AG04450 (cell line): ENCODE data around the gene TANC1. TPM values are rescaled to one million over a fixed set of nuclear protein-coding genes. Genes with fewer than 3 reads are reported as not detected.

ENCODE experiments used
- CTCF ChIA-PET: fragments of 300-600, 350-600 bp; formaldehyde crosslinking; extraction: SDS; loops from one replicate; lab custom pipeline; 2022; ENCODE audit warnings: antibody characterized with exemption, inconsistent platforms; lab: Charles Lee
- POLR2A ChIA-PET: fragments of 350-600 bp; formaldehyde crosslinking; extraction: SDS; loops from one replicate; lab custom pipeline; 2021; ENCODE audit warnings: antibody characterized with exemption, inconsistent platforms; lab: Yijun Ruan, JAX
- DNase-seq: peaks from one replicate; pipeline ENCODE4 v3.0.0-alpha.2; 2011; ENCODE audit warnings: low read depth, low spot score
- H3K27ac ChIP-seq: one replicate; pipeline ENCODE4 v1.5.1; 2012; ENCODE audit warnings: low read depth, low read length, control low read depth
- H3K27me3 ChIP-seq: one replicate; pipeline ENCODE4 v1.6.0; 2012; ENCODE audit warnings: low read length; ENCODE audit not compliant: control insufficient read depth, insufficient read depth
- H3K4me3 ChIP-seq: 2 replicates; pipeline ENCODE4 v1.5.1; 2011; ENCODE audit warnings: mild to moderate bottlenecking, low read depth, low read length, control low read depth
- H3K9me3 ChIP-seq: 2 replicates; pipeline ENCODE4 v1.5.1; 2012; ENCODE audit warnings: low read length; ENCODE audit not compliant: control insufficient read depth, insufficient read depth
- polyA plus RNA-seq: library from polyadenylated mRNA; depleted of rRNA; stranded (reverse); fragments of >200 nt; gene quantifications from 2 replicates; pipeline ENCODE4 v1.2.3, GENCODE V29; 2011
- TF ChIP-seq, protein P1 (sequence below): IDR thresholded peaks from 2 replicates; pipeline ENCODE4 v1.5.1; 2011; ENCODE audit warnings: low read depth, low read length, control low read depth, inconsistent platforms

The TANC1 gene
- polyA plus RNA-seq, 1 experiment: 28.0 TPM

DNA sequence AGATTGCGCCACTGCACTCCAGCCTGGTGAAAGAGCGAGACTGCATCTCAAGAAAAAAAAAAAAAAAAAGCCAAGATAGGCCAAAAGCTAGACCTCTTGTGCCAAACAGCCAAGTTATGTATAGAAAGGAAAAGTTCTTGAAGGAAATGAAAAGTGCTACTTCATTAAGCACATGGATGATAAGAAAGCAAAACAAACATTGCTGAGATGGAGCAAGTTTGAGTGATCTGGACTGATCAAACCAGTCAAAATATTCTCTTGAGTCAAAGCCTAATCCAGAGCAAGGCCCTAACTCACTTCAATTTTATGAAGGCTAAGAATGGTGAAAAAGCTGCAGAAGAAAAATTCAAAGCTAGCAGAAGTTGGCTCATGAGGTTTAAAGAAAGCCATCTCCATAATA is 28.1 kb upstream of the TANC1 start:
- TF ChIP-seq, protein P1, sequence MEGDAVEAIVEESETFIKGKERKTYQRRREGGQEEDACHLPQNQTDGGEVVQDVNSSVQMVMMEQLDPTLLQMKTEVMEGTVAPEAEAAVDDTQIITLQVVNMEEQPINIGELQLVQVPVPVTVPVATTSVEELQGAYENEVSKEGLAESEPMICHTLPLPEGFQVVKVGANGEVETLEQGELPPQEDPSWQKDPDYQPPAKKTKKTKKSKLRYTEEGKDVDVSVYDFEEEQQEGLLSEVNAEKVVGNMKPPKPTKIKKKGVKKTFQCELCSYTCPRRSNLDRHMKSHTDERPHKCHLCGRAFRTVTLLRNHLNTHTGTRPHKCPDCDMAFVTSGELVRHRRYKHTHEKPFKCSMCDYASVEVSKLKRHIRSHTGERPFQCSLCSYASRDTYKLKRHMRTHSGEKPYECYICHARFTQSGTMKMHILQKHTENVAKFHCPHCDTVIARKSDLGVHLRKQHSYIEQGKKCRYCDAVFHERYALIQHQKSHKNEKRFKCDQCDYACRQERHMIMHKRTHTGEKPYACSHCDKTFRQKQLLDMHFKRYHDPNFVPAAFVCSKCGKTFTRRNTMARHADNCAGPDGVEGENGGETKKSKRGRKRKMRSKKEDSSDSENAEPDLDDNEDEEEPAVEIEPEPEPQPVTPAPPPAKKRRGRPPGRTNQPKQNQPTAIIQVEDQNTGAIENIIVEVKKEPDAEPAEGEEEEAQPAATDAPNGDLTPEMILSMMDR: no peak
- ChIA-PET POLR2A (interaction anchor here (0.6 kb wide), 1 partner anchor 200 kb away, joined by 3 read pairs; no protein-coding TSS in a partner anchor), CTCF (interaction anchor here (1.3 kb wide), 1 partner anchor 179 kb away, joined by 6 read pairs; no protein-coding TSS in a partner anchor)
- Histone ChIP-seq H3K27me3 (no peaks in the 10 kb centered on the region), H3K4me3 (no peak overlapping the region), H3K9me3 (no peaks in the 10 kb centered on the region; the same call in 1 of the 2 replicates), H3K27ac (no peak overlapping the region)
- DNase-seq: no peak

DNA sequence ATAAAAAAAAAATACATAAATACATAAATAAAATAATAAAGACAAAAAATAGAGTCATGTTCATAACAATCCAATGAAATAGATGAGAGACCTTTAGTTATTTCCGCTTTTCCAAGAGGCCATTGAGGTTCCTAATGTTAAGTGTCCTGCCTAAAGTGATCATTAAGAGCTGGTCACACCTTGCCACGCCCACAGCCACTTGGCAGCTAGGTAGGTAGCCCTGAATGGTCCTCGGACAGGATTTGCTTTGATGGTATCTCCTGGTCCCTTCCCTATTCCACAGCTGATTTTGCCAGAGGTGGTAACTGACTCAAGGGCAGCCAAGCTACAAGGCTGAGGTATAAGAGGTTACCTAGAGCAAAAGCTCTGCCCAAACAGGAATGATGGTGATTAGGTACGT is 24.5 kb upstream of the TANC1 start:
- no peak overlapping the region for H3K27ac ChIP-seq
- DNase-seq: no peak
- TF ChIP-seq, protein P1: no peak
- CTCF ChIA-PET: no interaction called here
- H3K27me3 ChIP-seq: no peaks in the 10 kb centered on the region
- no peak overlapping the region for H3K4me3 ChIP-seq
- POLR2A ChIA-PET: no interaction called here
- no peaks in the 10 kb centered on the region for H3K9me3 ChIP-seq

DNA sequence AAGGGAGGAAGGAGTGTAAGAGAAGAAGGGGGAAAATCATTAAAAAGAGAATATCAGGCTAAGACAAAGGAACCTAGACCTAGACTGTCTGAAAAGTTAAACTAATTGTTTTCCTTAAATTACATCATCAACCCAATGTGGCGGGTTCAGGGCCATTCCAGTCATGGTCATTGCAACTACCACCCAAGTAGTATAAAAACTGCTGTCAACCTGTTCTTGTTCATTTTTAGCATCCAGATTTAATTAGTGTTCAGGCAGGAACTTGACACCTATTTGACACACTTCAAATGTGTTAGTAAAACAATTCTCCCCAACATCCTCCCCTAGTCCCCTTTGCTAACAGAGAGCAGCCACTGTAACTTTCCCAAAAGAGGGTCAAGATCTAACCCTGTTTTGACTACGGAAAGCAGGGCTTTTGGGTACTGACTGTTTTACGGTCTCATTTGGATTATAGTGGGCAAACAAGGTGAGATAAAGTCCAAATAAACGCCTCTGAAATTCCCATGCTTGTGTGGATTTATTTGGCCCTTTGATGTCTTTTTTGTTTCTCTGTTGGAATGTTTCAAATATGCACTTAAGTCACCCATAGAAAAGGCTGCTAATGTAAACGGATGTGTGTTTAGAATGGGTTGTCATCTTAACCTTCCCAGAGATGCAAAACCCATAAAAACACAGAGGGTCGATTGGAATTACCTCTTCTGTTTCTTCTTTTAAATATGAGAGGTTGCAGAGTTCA is 19.3 kb upstream of the TANC1 start:
- DNase-seq: no peak
- Histone ChIP-seq H3K27ac (no peak overlapping the region), H3K9me3 (no peaks in the 10 kb centered on the region), H3K4me3 (no peak overlapping the region), H3K27me3 (no peaks in the 10 kb centered on the region)
- TF ChIP-seq, protein P1: no peak
- POLR2A ChIA-PET: no interaction called here
- CTCF ChIA-PET: no interaction called here

DNA sequence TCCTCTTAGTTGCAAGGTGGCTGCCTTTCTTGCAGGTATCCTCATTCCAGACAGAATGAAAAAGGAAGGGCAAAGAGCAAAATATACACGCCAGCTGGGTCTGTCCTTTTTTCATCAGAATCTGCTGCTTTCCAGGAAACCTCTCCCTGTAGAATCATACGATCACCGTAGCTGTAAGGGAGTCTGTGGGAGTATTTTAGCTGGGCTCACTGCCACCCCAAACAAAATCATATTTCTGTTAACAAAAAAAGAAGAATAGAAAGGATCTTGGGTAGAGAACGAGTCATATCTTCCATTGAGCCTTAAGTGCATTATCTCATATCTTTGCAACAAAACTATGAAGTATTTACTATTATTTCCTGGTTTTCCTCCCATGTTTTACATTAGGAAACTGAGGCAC is 15.0 kb upstream of the TANC1 start:
- no peak overlapping the region for H3K27ac ChIP-seq
- H3K9me3 ChIP-seq: no peaks in the 10 kb centered on the region
- ChIA-PET POLR2A (interaction anchor here (1.1 kb wide), 1 partner anchor 12 kb away, joined by 3 read pairs; no protein-coding TSS in a partner anchor), CTCF (interaction anchor here (4.4 kb wide), 1 partner anchor 166 kb away, joined by 20 read pairs; no protein-coding TSS in a partner anchor)
- DNase-seq: no peak
- no peak overlapping the region for H3K4me3 ChIP-seq
- H3K27me3 ChIP-seq: peaks cover 3% of the 10 kb centered on the region
- TF ChIP-seq, protein P1: no peak
